HepG2 (cell line): ENCODE data around the gene TOX4. TPM values are rescaled to one million over a fixed set of nuclear protein-coding genes. Genes with fewer than 3 reads are reported as not detected.
A peak's percentile ranks its signal among the peaks of the same experiment; 100 is the strongest.

ENCODE experiments used
- BCL3 ChIP-seq: sonication (generic); formaldehyde crosslinking; IDR thresholded peaks from 2 replicates; pipeline ENCODE4 v1.5.1; 2020; ENCODE audit warnings: mild to moderate bottlenecking, missing genetic modification reagents, moderate library complexity
- CSRNP1 ChIP-seq: sonication (generic); formaldehyde crosslinking; IDR thresholded peaks from 2 replicates; pipeline ENCODE4 v1.8.1; 2023; ENCODE audit warnings: mild to moderate bottlenecking, missing genetic modification reagents
- DRAP1 ChIP-seq: IDR thresholded peaks from 2 replicates; pipeline ENCODE4 v1.6.1; 2016; ENCODE audit warnings: missing genetic modification reagents, missing compliant biosample characterization
- ERF ChIP-seq: IDR thresholded peaks from 2 replicates; pipeline ENCODE4 v1.6.1; 2018; ENCODE audit warnings: missing biosample characterization, missing genetic modification reagents
- MAFG ChIP-seq: sonication (generic); formaldehyde crosslinking; IDR thresholded peaks from 2 replicates; pipeline ENCODE4 v1.5.1; 2020; ENCODE audit warnings: mild to moderate bottlenecking, missing genetic modification reagents
- NR2C2 ChIP-seq: sonication (generic); formaldehyde crosslinking; IDR thresholded peaks from 2 replicates; pipeline ENCODE4 v1.4.0; 2020; ENCODE audit warnings: missing genetic modification reagents, mild to moderate bottlenecking, moderate library complexity, borderline replicate concordance
- RAD51 ChIP-seq: fragments of 450-650 bp; IDR thresholded peaks from 2 replicates; pipeline ENCODE4 v1.6.1; 2016; ENCODE audit warnings: borderline replicate concordance
- RFX3 ChIP-seq: IDR thresholded peaks from 2 replicates; pipeline ENCODE4 v1.6.1; 2016; ENCODE audit warnings: missing biosample characterization, missing genetic modification reagents
- SALL1 ChIP-seq: sonication (generic); formaldehyde crosslinking; IDR thresholded peaks from 2 replicates; pipeline ENCODE4 v1.8.0; 2022; ENCODE audit warnings: mild to moderate bottlenecking, missing genetic modification reagents
- STAT5B ChIP-seq: sonication (generic); formaldehyde crosslinking; IDR thresholded peaks from 2 replicates; pipeline ENCODE4 v1.4.0; 2020; ENCODE audit warnings: missing genetic modification reagents
- ZNF407 ChIP-seq: sonication (generic); formaldehyde crosslinking; IDR thresholded peaks from one replicate; pipeline ENCODE4 v1.5.1; 2020; ENCODE audit warnings: mild to moderate bottlenecking, missing genetic modification reagents; ENCODE audit errors: not compliant biosample characterization
- ZNF577 ChIP-seq: sonication (generic); formaldehyde crosslinking; IDR thresholded peaks from 2 replicates; pipeline ENCODE4 v1.4.0; 2020; ENCODE audit warnings: mild to moderate bottlenecking, low read depth, missing genetic modification reagents, borderline replicate concordance
- ZNF615 ChIP-seq: sonication (generic); formaldehyde crosslinking; IDR thresholded peaks from 2 replicates; pipeline ENCODE4 v1.5.0; 2020; ENCODE audit warnings: mild to moderate bottlenecking, missing genetic modification reagents, borderline replicate concordance
- ZNF891 ChIP-seq: sonication (generic); formaldehyde crosslinking; IDR thresholded peaks from 2 replicates; pipeline ENCODE4 v1.5.0; 2020; ENCODE audit warnings: mild to moderate bottlenecking, missing genetic modification reagents
- polyA plus RNA-seq, 8 experiments: library from polyadenylated mRNA; depleted of rRNA in 3 of 8; stranded (reverse) in 7 of 8; unstranded in 1 of 8; fragments of >200 nt; fragmentation: Illumina TruSeq in 4 of 8; extraction: Trizol in 4 of 8; gene quantifications; 2 replicates each; pipeline versions ENCODE4 v1.2.1 to v1.2.3, GENCODE V29; 2011 to 2016; ENCODE audit warnings: low read depth in 4 of 8, missing spikeins in 1 of 8, mixed read lengths in 1 of 8; ENCODE audit not compliant: insufficient read depth in 1 of 8
- total RNA-seq, 5 experiments: library from RNA; depleted of rRNA; stranded (reverse); fragments of >200 nt; fragmentation: Illumina TruSeq; extraction: Trizol; gene quantifications; 2 replicates each; pipeline ENCODE4 v1.2.3, GENCODE V29; 2016; ENCODE audit warnings: low read depth in 1 of 5

Gene TOX4
- total and polyA plus RNA-seq, 2 of the 13 experiments (the other 11 are each of a cell fraction or from before 2014, with no cell fraction given) = 71.8 to 163 TPM

- TF ChIP-seq ZNF577 (CRISPR knock-in tag) (no peak), STAT5B (CRISPR knock-in tag) (peak; percentile 81; the same call in 1 of the 2 replicates), ERF (CRISPR knock-in tag) (peak; percentile 98), RFX3 (CRISPR knock-in tag) (no peak; the same call in 1 of the 2 replicates), MAFG (CRISPR knock-in tag) (no peak), ZNF891 (CRISPR knock-in tag) (peak; percentile 90), SALL1 (CRISPR knock-in tag) (peak; percentile 95), CSRNP1 (peak; percentile 77; the same call in 1 of the 2 replicates), NR2C2 (CRISPR knock-in tag) (peak; percentile 58), ZNF615 (no peak; the same call in 1 of the 2 replicates), ZNF407 (peak; percentile 59), DRAP1 (CRISPR knock-in tag) (peak; percentile 94), BCL3 (CRISPR knock-in tag) (peak; percentile 66), RAD51 (no peak)
These were observed 39.7 kb upstream of the TOX4 start (continued) for GRCh38 chr14:21437063-21437901.
